Esophagus muscularis mucosa (tissue), 4 donors: ENCODE results near the gene PTPRB. TPM values are rescaled to one million over a fixed set of nuclear protein-coding genes. Genes with fewer than 3 reads are reported as not detected.

Experiments
- DNase-seq: peaks from one replicate; pipeline ENCODE4 v3.0.0-alpha.2; 2017; ENCODE audit errors: extremely low spot score
- H3K27ac ChIP-seq, 4 donors: fragments of 200-600 bp; sonication (generic); replicated peaks in 1 of 4; 1 replicate in 3 of 4; 2 replicates in 1 of 4; pipeline ENCODE4 v1.5.1; 2016 to 2019; ENCODE audit warnings: mild to moderate bottlenecking in 1 of 4
- H3K27me3 ChIP-seq, 4 donors: fragments of 200-600 bp; sonication (generic); one replicate each; pipeline versions ENCODE4 v1.5.1 to v1.6.0; 2016 to 2019
- H3K36me3 ChIP-seq, 4 donors: fragments of 200-600 bp; sonication (generic); one replicate each; pipeline ENCODE4 v1.5.1; 2016 to 2019
- H3K4me1 ChIP-seq, 4 donors: fragments of 200-600 bp; sonication (generic); one replicate each; pipeline ENCODE4 v1.5.1; 2016 to 2019
- H3K4me3 ChIP-seq, 4 donors: fragments of 200-600 bp; sonication (generic); 1 replicate in 2 of 4; 2 replicates in 2 of 4; pipeline ENCODE4 v1.5.1; 2016 to 2019; ENCODE audit warnings: mild to moderate bottlenecking in 4 of 4, moderate library complexity in 1 of 4
- H3K9me3 ChIP-seq, 4 donors: fragments of 200-600 bp; sonication (generic); 1 replicate in 3 of 4; 2 replicates in 1 of 4; pipeline ENCODE4 v1.5.1; 2016 to 2019
- CTCF ChIP-seq, 3 experiments: fragments of 200-600 bp in 2 of 3; fragments of 450-650 bp in 1 of 3; sonication (generic) in 2 of 3; IDR thresholded peaks; one replicate each; pipeline ENCODE4 v1.5.1; 2017 to 2019; ENCODE audit warnings: antibody characterized with exemption in 3 of 3, mild to moderate bottlenecking in 2 of 3, moderate library complexity in 1 of 3
- EP300 ChIP-seq: sonication (generic); formaldehyde crosslinking; IDR thresholded peaks from one replicate; pipeline ENCODE4 v1.6.1; 2017; ENCODE audit warnings: antibody characterized with exemption
- POLR2A ChIP-seq: fragments of 450-650 bp; IDR thresholded peaks from one replicate; pipeline ENCODE4 v1.6.1; 2017; ENCODE audit warnings: antibody characterized with exemption, moderate library complexity, mild to moderate bottlenecking, low read depth
- POLR2AphosphoS5 ChIP-seq, 2 donors: sonication (generic); formaldehyde crosslinking; IDR thresholded peaks; one replicate each; pipeline ENCODE4 v1.6.1; 2017; ENCODE audit warnings: antibody characterized with exemption in 2 of 2
- WGBS: methylation state at CpG from one replicate; pipeline ENCODE4 v1.1.5; 2018; 5-methylcytosine and 5-hydroxymethylcytosine counted together
- intact Hi-C: fragments of 100-400 bp; cut with DNase I; formaldehyde crosslinking; loops from one replicate; pipeline ENCODE4 v1.15.1; 2023
- total RNA-seq, 4 donors: library from RNA; depleted of rRNA; stranded (reverse); fragments of >200 nt; gene quantifications; one replicate each; pipeline versions ENCODE4 v1.1.0 to v1.2.1, GENCODE V29; 2016

Gene PTPRB
- total RNA-seq, 4 donors from 2014 or later: 22.0 to 41.9 (median 30.4) TPM

DNA sequence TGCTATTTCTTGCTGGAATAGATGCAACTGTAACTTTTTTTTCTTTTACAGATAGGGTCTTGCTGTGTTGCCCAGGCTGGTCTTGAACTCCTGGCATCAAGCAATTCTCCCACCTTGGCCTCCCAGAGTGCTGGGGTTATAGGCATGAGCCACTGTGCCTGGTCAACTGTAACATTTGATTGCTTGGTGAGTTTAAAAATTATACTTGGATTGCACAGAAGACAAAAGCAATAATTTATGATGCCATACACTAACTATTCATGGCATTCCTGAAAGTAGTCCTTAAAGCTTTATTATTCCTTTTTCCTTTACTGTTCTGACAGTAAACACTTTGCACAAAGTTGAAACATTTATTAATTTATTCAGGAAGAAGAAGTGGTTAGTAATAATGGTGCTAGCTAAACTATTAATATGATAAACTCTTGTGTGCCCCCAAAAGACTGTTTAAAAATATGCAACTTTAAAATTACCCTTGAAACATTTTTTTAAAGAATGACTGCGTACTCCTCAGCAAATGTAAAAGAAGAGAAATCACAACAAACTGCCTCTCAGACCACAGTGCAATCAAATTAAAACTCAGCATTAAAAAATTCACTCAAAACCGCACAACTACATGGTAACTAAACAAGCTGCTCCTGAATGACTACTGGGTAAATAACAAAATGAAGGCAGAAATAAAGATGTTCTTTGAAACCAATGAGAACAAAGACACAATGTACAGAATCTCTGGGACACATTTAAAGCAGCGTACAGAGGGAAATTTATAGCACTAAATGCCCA lies 8.3 kb downstream of the PTPRB start:
- Histone ChIP-seq H3K36me3 (no peaks in the 10 kb centered on the region), H3K9me3 (no peaks in the 10 kb centered on the region), H3K4me3 (no peak overlapping the region), H3K4me1 (no peaks in the 10 kb centered on the region), H3K27me3 (no peaks in the 10 kb centered on the region), H3K27ac (no peak overlapping the region)
- intact Hi-C loops: no loop called here
- DNase-seq: no peak
- WGBS: 98% methylated on average over 3 of the region's 3 CpGs
- TF ChIP-seq EP300 (no peak), POLR2A (no peak), POLR2AphosphoS5 (IDR thresholded peaks at IDR 0.05) (no peak), CTCF (IDR thresholded peaks at IDR 0.05) (no peak)

- H3K9me3 ChIP-seq: no peaks in the 10 kb centered on the region
- H3K4me3 ChIP-seq: no peak overlapping the region
- H3K27me3 ChIP-seq: no peaks in the 10 kb centered on the region
- TF ChIP-seq POLR2AphosphoS5 (IDR thresholded peaks at IDR 0.05) (no peak), POLR2A (no peak), CTCF (IDR thresholded peaks at IDR 0.05) (no peak), EP300 (no peak)
- DNase-seq: no peak
- intact Hi-C loops: no loop called here
- WGBS: 68% methylated on average over 5 of the region's 5 CpGs
- no peak overlapping the region for H3K27ac ChIP-seq
- no peaks in the 10 kb centered on the region for H3K36me3 ChIP-seq
- no peaks in the 10 kb centered on the region for H3K4me1 ChIP-seq
Observed at GRCh38 chr12:70627677-70628076, 9.6 kb downstream of the PTPRB start.

DNA sequence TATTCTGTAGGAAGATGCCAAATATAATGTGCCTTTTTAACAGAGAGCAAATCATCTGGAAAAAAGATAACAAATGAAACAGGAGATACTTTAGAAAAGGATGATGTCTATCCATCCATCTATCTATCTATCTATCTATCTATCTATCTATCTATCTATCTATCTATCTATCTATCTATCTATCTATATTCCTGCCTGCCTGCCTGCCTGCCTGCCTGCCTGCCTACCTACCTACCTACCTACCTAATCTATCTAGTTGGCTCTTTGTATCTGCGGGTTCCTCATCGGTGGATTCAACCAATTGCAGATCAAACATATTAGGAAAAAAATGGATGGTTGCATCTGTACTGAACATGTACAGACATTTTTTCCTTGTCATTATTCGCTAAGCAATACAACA lies 11.0 kb downstream of the PTPRB start:
- WGBS: 97% methylated on average over 3 of the region's 3 CpGs
- TF ChIP-seq POLR2AphosphoS5 (IDR thresholded peaks at IDR 0.05): no peak
- no peak for TF ChIP-seq CTCF (IDR thresholded peaks at IDR 0.05)
- TF ChIP-seq POLR2A: no peak
- TF ChIP-seq EP300: no peak
- Histone ChIP-seq H3K9me3 (no peaks in the 10 kb centered on the region), H3K36me3 (peaks cover 0 to 6% (median 0%) of the 10 kb centered on the region in 4 donors), H3K4me1 (no peaks in the 10 kb centered on the region), H3K27ac (no peak overlapping the region), H3K27me3 (no peaks in the 10 kb centered on the region), H3K4me3 (no peak overlapping the region)
- intact Hi-C loops: no loop called here
- no peak for DNase-seq

- intact Hi-C loops: no loop called here
- no peak overlapping the region for H3K4me3 ChIP-seq
- H3K36me3 ChIP-seq: peaks cover 0 to 6% (median 0%) of the 10 kb centered on the region in 4 donors
- no peaks in the 10 kb centered on the region for H3K27me3 ChIP-seq
- TF ChIP-seq POLR2AphosphoS5 (IDR thresholded peaks at IDR 0.05): no peak
- no peak for TF ChIP-seq POLR2A
- no peak for TF ChIP-seq CTCF (IDR thresholded peaks at IDR 0.05)
- no peak for TF ChIP-seq EP300
- 81% methylated on average over 5 of the region's 5 CpGs for WGBS
- no peak for DNase-seq
- H3K4me1 ChIP-seq: peaks cover 0 to 5% (median 2%) of the 10 kb centered on the region in 4 donors
- H3K9me3 ChIP-seq: no peaks in the 10 kb centered on the region
- no peak overlapping the region for H3K27ac ChIP-seq
Observed at GRCh38 chr12:70619471-70620152, 17.6 kb downstream of the PTPRB start.
